ENCODE data around the gene SDSL.
A peak's percentile ranks its signal among the peaks of the same experiment; 100 is the strongest.

Gene SDSL, protein sequence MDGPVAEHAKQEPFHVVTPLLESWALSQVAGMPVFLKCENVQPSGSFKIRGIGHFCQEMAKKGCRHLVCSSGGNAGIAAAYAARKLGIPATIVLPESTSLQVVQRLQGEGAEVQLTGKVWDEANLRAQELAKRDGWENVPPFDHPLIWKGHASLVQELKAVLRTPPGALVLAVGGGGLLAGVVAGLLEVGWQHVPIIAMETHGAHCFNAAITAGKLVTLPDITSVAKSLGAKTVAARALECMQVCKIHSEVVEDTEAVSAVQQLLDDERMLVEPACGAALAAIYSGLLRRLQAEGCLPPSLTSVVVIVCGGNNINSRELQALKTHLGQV

DNA sequence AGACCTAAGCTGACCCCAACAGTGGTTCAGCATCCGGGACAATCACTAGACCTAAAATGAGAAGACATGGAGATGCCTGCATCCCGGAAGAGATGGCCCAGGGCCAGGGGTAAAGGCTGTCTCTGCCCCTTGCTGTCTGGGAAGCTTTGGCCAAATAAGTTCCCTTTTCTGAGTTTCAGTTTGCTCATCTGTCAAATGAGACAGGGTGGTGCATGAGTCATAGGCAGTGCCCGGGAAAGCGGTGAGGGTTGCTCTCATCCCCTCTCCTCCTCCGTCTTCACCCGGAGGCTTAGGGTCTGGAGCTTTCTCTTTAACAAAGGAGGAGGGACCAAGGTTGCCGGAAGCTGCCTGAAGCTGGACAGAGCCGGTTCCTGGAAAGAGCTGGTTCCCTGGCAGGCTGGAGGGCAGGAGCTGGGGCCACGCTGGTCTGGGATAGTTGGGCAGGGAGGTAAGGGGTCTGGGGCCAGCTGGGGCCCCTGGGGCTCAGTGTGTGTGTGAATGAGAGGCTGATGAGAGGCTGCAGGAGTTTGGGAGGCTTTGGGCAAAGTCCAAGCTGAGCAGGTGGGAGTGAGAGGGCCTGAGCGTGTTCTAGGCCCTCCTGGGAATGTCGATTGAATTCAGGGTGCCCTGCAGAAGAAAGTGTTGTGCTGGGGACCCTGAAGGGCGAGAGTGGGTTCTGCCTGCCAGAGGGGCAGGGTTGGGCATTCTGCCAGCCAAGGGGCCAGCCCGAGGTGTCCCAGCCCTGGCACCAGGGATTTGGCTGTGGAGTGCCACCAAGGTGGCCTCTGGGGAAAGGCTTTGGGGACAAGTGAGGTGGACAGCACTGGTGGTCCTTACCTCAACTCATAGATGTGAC lies at the start of gene SDSL:
Gene SDSL, plus strand, starts transcription at position 351 of the 856 bp plus-strand sequence. CDS start 5,603 bp downstream, outside the sequence.
- peak within 1 kb of the TSS; percentile 47 to 83 for H3K9ac ChIP-seq (ENCODE audit: low read length in 2 of 2)
- no peak within 1 kb of the TSS for H3K27ac ChIP-seq (ENCODE audit: low read length)
- H3K36me3 ChIP-seq (ENCODE audit: control insufficient read depth in 2 of 2, insufficient read depth in 2 of 2, low read length in 2 of 2) = no peaks in the 10 kb centered on the region
- H3K4me3 ChIP-seq (ENCODE audit: low read length in 2 of 2) = peak within 1 kb of the TSS; percentile 50 to 77
- peaks cover 2 to 5% of the 10 kb centered on the region in 2 donors for H3K27me3 ChIP-seq (ENCODE audit: control insufficient read depth in 1 of 2, insufficient read depth in 2 of 2, low read length in 2 of 2)
- H3K4me1 ChIP-seq (ENCODE audit: control insufficient read depth, insufficient read depth, low read length) = peaks cover 9% of the 10 kb centered on the region
- H3K9me3 ChIP-seq (ENCODE audit: control insufficient read depth in 2 of 2, low read length in 2 of 2) = no peaks in the 10 kb centered on the region

DNA sequence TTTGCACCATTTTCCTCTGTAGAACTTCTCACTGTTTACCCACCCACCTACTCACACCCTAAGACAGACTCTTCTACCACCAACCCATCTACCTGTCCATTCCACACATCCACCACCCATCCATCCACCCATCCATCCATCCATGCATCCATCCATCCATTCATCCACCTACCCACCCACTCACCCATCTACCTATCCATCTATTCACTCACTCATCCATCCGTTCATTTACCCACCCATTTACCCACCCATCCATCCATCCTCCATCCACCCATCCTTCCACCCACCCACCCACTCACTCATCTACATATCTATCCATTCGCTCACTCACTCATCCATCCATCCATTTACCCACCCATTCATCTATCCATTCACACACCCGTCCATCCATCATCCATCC lies 48.7 kb upstream of the SDSL start:
- H3K9ac ChIP-seq (ENCODE audit: low read length in 2 of 2) = no peak overlapping the region
- H3K4me3 ChIP-seq (ENCODE audit: low read length in 2 of 2) = no peak overlapping the region
- no peaks in the 10 kb centered on the region for H3K27me3 ChIP-seq (ENCODE audit: control insufficient read depth in 1 of 2, insufficient read depth in 2 of 2, low read length in 2 of 2)
- H3K27ac ChIP-seq (ENCODE audit: low read length) = no peak overlapping the region
- no peaks in the 10 kb centered on the region for H3K9me3 ChIP-seq (ENCODE audit: control insufficient read depth in 2 of 2, low read length in 2 of 2)
- peaks cover 29 to 35% of the 10 kb centered on the region in 2 donors for H3K36me3 ChIP-seq (ENCODE audit: control insufficient read depth in 2 of 2, insufficient read depth in 2 of 2, low read length in 2 of 2)
- no peaks in the 10 kb centered on the region for H3K4me1 ChIP-seq (ENCODE audit: control insufficient read depth, insufficient read depth, low read length)

DNA sequence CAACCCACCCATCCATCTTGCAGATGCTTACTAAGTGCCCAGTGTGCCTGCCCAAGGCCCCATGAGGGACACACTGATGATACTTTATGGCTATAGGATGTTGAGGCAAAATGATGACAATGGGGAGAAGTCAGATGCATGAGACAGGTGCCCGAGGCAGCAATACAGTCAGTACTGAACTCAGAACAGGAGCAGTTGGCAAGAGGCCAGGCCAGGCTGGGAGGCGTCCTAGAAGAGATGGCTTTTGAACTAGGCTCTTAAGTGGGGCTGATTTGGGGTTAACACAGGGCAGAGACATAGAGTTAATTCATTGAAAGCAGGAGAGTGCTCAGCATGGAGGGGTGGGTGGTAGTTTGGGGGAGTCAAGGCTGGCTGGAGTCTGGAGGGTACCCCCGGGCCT lies 48.2 kb upstream of the SDSL start:
- Histone ChIP-seq H3K9me3 (ENCODE audit: control insufficient read depth in 2 of 2, low read length in 2 of 2) (no peaks in the 10 kb centered on the region), H3K27ac (ENCODE audit: low read length) (no peak overlapping the region), H3K9ac (ENCODE audit: low read length in 2 of 2) (no peak overlapping the region), H3K27me3 (ENCODE audit: control insufficient read depth in 1 of 2, insufficient read depth in 2 of 2, low read length in 2 of 2) (no peaks in the 10 kb centered on the region), H3K4me1 (ENCODE audit: control insufficient read depth, insufficient read depth, low read length) (no peaks in the 10 kb centered on the region), H3K4me3 (ENCODE audit: low read length in 2 of 2) (no peak overlapping the region), H3K36me3 (ENCODE audit: control insufficient read depth in 2 of 2, insufficient read depth in 2 of 2, low read length in 2 of 2) (peaks cover 23 to 33% of the 10 kb centered on the region in 2 donors)

DNA sequence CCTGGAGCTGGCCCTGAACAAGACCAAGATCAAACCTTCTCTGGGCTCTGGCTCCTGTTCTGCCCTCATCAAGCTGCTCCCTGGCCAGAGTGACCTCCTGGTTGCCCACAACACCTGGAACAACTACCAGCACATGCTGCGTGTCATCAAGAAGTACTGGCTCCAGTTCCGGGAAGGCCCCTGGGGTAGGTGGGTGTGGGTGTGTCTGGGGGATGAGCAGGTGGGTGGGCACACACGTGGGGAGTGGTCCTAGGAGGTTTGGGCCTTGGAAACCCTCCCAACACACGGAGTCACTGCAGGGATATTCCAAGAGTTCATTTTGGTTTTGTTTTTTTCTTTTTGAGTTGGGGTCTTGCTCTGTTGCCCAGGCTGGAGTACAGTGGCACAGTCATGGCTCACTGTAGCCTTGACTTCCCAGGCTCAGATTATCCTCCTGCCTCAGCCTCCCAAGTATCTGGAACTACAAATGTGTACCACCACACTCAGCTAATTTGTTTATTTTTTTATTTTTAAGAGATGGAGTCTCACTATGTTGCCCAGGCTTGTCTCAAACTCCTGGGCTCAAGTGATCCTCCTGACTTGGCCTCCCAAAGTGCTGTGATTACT lies 47.3 kb upstream of the SDSL start:
- Histone ChIP-seq H3K27me3 (ENCODE audit: control insufficient read depth in 1 of 2, insufficient read depth in 2 of 2, low read length in 2 of 2) (no peaks in the 10 kb centered on the region), H3K36me3 (ENCODE audit: control insufficient read depth in 2 of 2, insufficient read depth in 2 of 2, low read length in 2 of 2) (peaks cover 23 to 33% of the 10 kb centered on the region in 2 donors), H3K9me3 (ENCODE audit: control insufficient read depth in 2 of 2, low read length in 2 of 2) (no peaks in the 10 kb centered on the region), H3K4me1 (ENCODE audit: control insufficient read depth, insufficient read depth, low read length) (no peaks in the 10 kb centered on the region), H3K9ac (ENCODE audit: low read length in 2 of 2) (no peak overlapping the region), H3K27ac (ENCODE audit: low read length) (no peak overlapping the region), H3K4me3 (ENCODE audit: low read length in 2 of 2) (no peak overlapping the region)

DNA sequence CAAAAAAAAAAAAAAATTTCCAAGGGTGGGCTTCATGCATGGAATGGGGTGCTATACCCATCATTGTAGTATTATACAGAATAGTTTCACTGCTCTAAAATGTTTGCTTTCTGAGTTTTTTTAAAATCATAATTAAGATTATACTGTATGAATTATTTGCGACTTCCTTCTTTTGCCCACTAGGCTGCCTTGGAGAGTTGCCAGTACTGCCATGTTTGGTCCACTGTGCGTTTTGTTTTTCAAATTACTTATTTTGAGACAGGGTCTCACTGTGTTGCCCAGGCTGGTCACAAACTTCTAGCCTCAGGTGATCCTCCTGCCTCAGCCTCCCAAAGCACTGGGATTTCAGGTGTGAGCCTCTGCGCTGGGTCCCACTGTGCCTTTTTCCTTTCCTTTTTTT lies 43.9 kb upstream of the SDSL start:
- peaks cover 23 to 26% of the 10 kb centered on the region in 2 donors for H3K36me3 ChIP-seq (ENCODE audit: control insufficient read depth in 2 of 2, insufficient read depth in 2 of 2, low read length in 2 of 2)
- H3K9ac ChIP-seq (ENCODE audit: low read length in 2 of 2) = no peak overlapping the region
- no peak overlapping the region for H3K4me3 ChIP-seq (ENCODE audit: low read length in 2 of 2)
- no peaks in the 10 kb centered on the region for H3K4me1 ChIP-seq (ENCODE audit: control insufficient read depth, insufficient read depth, low read length)
- no peak overlapping the region for H3K27ac ChIP-seq (ENCODE audit: low read length)
- no peaks in the 10 kb centered on the region for H3K9me3 ChIP-seq (ENCODE audit: control insufficient read depth in 2 of 2, low read length in 2 of 2)
- no peaks in the 10 kb centered on the region for H3K27me3 ChIP-seq (ENCODE audit: control insufficient read depth in 1 of 2, insufficient read depth in 2 of 2, low read length in 2 of 2)

DNA sequence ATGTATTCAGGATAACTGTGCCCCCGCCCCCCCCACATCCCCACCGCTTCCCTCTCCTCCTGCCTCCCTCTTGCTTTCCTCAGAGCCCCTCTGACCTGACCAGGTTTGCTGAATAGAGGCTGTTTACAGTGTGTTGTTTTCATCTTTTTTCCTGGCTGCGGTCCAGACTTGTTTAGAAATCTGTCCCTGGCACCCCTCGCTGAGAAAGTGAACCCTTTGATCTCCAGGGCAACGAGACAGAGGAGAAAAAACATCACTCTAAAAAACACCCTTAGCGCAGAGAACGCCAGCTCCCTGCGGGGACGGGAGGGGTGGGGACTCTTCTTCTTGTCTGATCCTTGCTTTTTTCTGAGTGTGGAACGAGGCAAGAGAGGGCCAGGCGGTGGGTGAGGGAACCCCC lies 41.0 kb upstream of the SDSL start:
- Histone ChIP-seq H3K9ac (ENCODE audit: low read length in 2 of 2) (no peak overlapping the region), H3K27me3 (ENCODE audit: control insufficient read depth in 1 of 2, insufficient read depth in 2 of 2, low read length in 2 of 2) (no peaks in the 10 kb centered on the region), H3K27ac (ENCODE audit: low read length) (no peak overlapping the region), H3K4me3 (ENCODE audit: low read length in 2 of 2) (no peak overlapping the region), H3K9me3 (ENCODE audit: control insufficient read depth in 2 of 2, low read length in 2 of 2) (no peaks in the 10 kb centered on the region), H3K36me3 (ENCODE audit: control insufficient read depth in 2 of 2, insufficient read depth in 2 of 2, low read length in 2 of 2) (peaks cover 17 to 24% of the 10 kb centered on the region in 2 donors), H3K4me1 (ENCODE audit: control insufficient read depth, insufficient read depth, low read length) (no peaks in the 10 kb centered on the region)

DNA sequence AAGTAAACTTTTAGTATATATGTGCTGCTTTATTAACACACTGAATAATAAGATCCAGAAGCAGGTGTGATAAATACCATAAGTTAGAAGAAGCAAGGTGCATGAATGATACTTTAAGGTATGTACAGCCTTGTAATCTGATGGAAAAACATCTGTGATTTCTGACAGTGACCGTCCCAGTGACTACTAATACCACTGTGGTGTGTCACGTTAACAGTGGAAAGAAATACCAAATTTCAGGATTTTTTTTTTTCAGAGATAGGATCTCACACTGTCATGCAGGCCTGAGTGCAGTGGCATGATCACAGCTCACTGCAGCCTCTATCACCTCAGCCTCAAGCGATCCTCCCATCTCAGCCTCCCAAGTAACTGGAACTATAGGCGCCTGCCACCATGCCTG lies 40.0 kb upstream of the SDSL start:
- Histone ChIP-seq H3K4me1 (ENCODE audit: control insufficient read depth, insufficient read depth, low read length) (no peaks in the 10 kb centered on the region), H3K9me3 (ENCODE audit: control insufficient read depth in 2 of 2, low read length in 2 of 2) (no peaks in the 10 kb centered on the region), H3K36me3 (ENCODE audit: control insufficient read depth in 2 of 2, insufficient read depth in 2 of 2, low read length in 2 of 2) (peaks cover 16 to 23% of the 10 kb centered on the region in 2 donors), H3K4me3 (ENCODE audit: low read length in 2 of 2) (no peak overlapping the region), H3K27ac (ENCODE audit: low read length) (no peak overlapping the region), H3K9ac (ENCODE audit: low read length in 2 of 2) (no peak overlapping the region), H3K27me3 (ENCODE audit: control insufficient read depth in 1 of 2, insufficient read depth in 2 of 2, low read length in 2 of 2) (no peaks in the 10 kb centered on the region)

DNA sequence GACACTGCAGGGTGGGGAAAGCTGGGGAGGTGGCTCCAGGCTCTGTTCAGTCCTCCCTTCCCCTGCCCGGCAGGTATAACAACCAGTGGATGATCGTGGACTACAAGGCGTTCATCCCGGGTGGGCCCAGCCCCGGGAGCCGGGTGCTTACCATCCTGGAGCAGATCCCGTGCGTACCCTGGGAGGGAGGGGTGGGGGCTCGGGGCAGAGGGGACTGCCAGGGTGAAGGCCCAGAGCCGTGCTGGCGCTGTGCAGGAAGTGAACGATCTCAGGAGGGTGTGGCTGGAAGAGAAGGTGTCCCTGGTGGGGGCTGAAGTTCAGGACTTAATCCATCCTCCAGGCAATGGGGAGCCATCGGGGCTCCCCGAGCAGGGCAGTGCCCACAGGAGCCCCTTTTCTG lies 37.4 kb upstream of the SDSL start:
- Histone ChIP-seq H3K27ac (ENCODE audit: low read length) (no peak overlapping the region), H3K9me3 (ENCODE audit: control insufficient read depth in 2 of 2, low read length in 2 of 2) (no peaks in the 10 kb centered on the region), H3K27me3 (ENCODE audit: control insufficient read depth in 1 of 2, insufficient read depth in 2 of 2, low read length in 2 of 2) (no peaks in the 10 kb centered on the region), H3K9ac (ENCODE audit: low read length in 2 of 2) (no peak overlapping the region), H3K36me3 (ENCODE audit: control insufficient read depth in 2 of 2, insufficient read depth in 2 of 2, low read length in 2 of 2) (peaks cover 14 to 29% of the 10 kb centered on the region in 2 donors), H3K4me3 (ENCODE audit: low read length in 2 of 2) (no peak overlapping the region), H3K4me1 (ENCODE audit: control insufficient read depth, insufficient read depth, low read length) (no peaks in the 10 kb centered on the region)

DNA sequence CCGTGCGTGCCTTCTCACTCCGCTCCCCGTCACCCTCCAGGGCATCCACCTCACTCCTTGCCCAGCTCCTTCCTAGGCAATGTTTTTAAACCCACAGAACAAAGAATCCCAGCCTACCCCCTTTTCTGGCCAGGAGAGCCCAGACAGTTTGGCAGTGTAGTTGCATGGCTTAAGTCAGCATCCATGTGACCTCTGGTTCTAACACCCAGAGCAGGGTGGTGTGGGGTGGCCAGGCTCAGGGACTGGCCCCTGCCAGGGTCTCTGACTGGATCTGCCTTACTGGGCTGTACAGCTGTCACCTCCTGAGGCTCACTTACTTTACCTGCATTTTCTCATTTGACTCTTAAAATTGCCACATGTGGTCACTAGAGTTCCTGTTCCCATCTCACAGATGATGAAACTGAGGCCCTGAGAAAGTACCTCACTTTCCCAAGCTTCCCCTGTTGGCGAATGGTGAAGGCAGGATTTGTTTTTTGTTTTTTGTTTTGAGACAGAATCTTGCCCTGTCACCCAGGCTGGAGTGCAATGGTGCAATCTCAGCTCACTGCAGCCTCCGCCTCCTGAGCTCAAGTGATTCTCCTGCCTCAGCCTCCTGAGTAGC lies 36.8 kb upstream of the SDSL start:
- no peak overlapping the region for H3K27ac ChIP-seq (ENCODE audit: low read length)
- H3K4me3 ChIP-seq (ENCODE audit: low read length in 2 of 2) = no peak overlapping the region
- H3K36me3 ChIP-seq (ENCODE audit: control insufficient read depth in 2 of 2, insufficient read depth in 2 of 2, low read length in 2 of 2) = peaks cover 19 to 34% of the 10 kb centered on the region in 2 donors
- H3K4me1 ChIP-seq (ENCODE audit: control insufficient read depth, insufficient read depth, low read length) = no peaks in the 10 kb centered on the region
- no peak overlapping the region for H3K9ac ChIP-seq (ENCODE audit: low read length in 2 of 2)
- no peaks in the 10 kb centered on the region for H3K27me3 ChIP-seq (ENCODE audit: control insufficient read depth in 1 of 2, insufficient read depth in 2 of 2, low read length in 2 of 2)
- H3K9me3 ChIP-seq (ENCODE audit: control insufficient read depth in 2 of 2, low read length in 2 of 2) = no peaks in the 10 kb centered on the region

DNA sequence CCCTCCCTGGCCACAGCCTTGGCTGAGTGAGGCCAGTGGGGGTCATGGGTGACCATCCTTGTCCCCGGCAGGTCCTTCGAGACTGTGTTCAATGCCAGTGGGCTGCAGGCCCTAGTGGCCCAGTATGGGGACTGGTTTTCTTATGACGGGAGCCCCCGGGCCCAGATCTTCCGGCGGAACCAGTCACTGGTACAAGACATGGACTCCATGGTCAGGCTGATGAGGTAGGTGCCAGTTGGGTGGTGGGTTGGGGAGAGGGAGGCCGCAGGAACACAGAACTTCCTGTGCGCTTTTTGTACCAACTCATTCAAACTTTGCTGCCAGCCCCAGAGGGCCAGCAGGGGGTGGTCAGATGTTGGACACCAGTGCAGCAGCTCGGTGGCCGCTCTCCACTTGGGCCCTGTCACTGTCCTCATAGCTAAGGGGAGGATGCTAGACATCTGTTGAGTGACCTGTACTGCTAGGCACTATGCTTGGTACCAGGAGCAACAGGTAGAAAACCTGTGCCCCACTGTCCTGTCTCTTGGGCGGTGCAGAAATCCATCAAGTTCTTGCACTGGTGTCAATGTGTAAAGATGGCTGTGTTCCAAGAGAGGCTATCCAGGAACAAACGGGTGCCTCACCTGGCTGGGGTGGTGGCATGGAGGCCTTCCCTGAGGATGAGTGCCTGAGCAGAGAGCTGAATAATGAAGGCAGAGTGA lies 35.2 kb upstream of the SDSL start:
- Histone ChIP-seq H3K9me3 (ENCODE audit: control insufficient read depth in 2 of 2, low read length in 2 of 2) (no peaks in the 10 kb centered on the region), H3K27ac (ENCODE audit: low read length) (no peak overlapping the region), H3K36me3 (ENCODE audit: control insufficient read depth in 2 of 2, insufficient read depth in 2 of 2, low read length in 2 of 2) (peaks cover 20 to 40% of the 10 kb centered on the region in 2 donors), H3K9ac (ENCODE audit: low read length in 2 of 2) (no peak overlapping the region), H3K27me3 (ENCODE audit: control insufficient read depth in 1 of 2, insufficient read depth in 2 of 2, low read length in 2 of 2) (no peaks in the 10 kb centered on the region), H3K4me3 (ENCODE audit: low read length in 2 of 2) (no peak overlapping the region), H3K4me1 (ENCODE audit: control insufficient read depth, insufficient read depth, low read length) (no peaks in the 10 kb centered on the region)
